Measurements from ENCODE around the gene PRMT7.

- TF ChIP-seq CTCF (IDR thresholded peaks at IDR 0.05) (no peak), POLR2A (IDR thresholded peaks at IDR 0.05) (no peak)
Measured at GRCh38 chr16:68393333-68393732, 82.5 kb downstream of the PRMT7 start.

Measured in gastroesophageal sphincter (tissue), 3 donors.